Measurements from ENCODE around the gene KRT82. TPM values are rescaled to one million over a fixed set of nuclear protein-coding genes. Genes with fewer than 3 reads are reported as not detected.

Gene KRT82
- total RNA-seq, 2 experiments from 2014 or later: not detected

- no peaks in the 10 kb centered on the region for H3K36me3 ChIP-seq (ENCODE audit: insufficient read depth, low read length)
- BruUV-seq (replicated peaks): no TSS peak
- H4K20me1 ChIP-seq (ENCODE audit: insufficient read depth, low read length): no peaks in the 10 kb centered on the region
- TF ChIP-seq CTCF (conservative IDR thresholded peaks at IDR 0.05; ENCODE audit: low read length) (no peak), EZH2phosphoT487 (IDR thresholded peaks at IDR 0.05; ENCODE audit: borderline replicate concordance, low read depth, low read length) (no peak)
- H3K9me2 ChIP-seq (ENCODE audit: insufficient read depth, low read length): no peaks in the 10 kb centered on the region
- H3K9me3 ChIP-seq (ENCODE audit: low read length): no peaks in the 10 kb centered on the region
- no peaks in the 10 kb centered on the region for H3K79me2 ChIP-seq (ENCODE audit: insufficient read depth, low read depth, low read length)
- intact Hi-C loops (cut with micrococcal nuclease; ENCODE audit: unreplicated experiment): no loop called here
- CTCF ChIA-PET (ENCODE audit: unreplicated experiment): no interaction called here
- no peaks in the 10 kb centered on the region for H3K4me1 ChIP-seq (ENCODE audit: insufficient read depth, low read length, poor library complexity, severe bottlenecking)
- no peak overlapping the region for H2AFZ ChIP-seq (ENCODE audit: low read length)
- H3K27ac ChIP-seq (ENCODE audit: low read depth, low read length, poor library complexity, severe bottlenecking): no peak overlapping the region
- H3K4me2 ChIP-seq (ENCODE audit: low read length): no peak overlapping the region
- no peak overlapping the region for H3K4me3 ChIP-seq (ENCODE audit: low read depth, low read length, poor library complexity, severe bottlenecking)
- POLR2A ChIA-PET: no interaction called here
- no peak for DNase-seq (ENCODE audit: low spot score)
These were observed 26.6 kb downstream of the KRT82 start for GRCh38 chr12:52379536-52379935.

- no peaks in the 10 kb centered on the region for H3K9me2 ChIP-seq (ENCODE audit: insufficient read depth, low read length)
- intact Hi-C loops (cut with micrococcal nuclease; ENCODE audit: unreplicated experiment): no loop called here
- CTCF ChIA-PET (ENCODE audit: unreplicated experiment): no interaction called here
These were observed 28.0 kb downstream of the KRT82 start for GRCh38 chr12:52378091-52378490.

More at GRCh38 chr12:52378091-52378490, 28.0 kb downstream of the KRT82 start:
- Histone ChIP-seq H3K9me3 (ENCODE audit: low read length) (peaks cover 10% of the 10 kb centered on the region; the same call in 1 of the 2 replicates), H3K36me3 (ENCODE audit: insufficient read depth, low read length) (no peaks in the 10 kb centered on the region), H3K27ac (ENCODE audit: low read depth, low read length, poor library complexity, severe bottlenecking) (no peak overlapping the region), H4K20me1 (ENCODE audit: insufficient read depth, low read length) (no peaks in the 10 kb centered on the region), H3K4me1 (ENCODE audit: insufficient read depth, low read length, poor library complexity, severe bottlenecking) (no peaks in the 10 kb centered on the region), H3K79me2 (ENCODE audit: insufficient read depth, low read depth, low read length) (no peaks in the 10 kb centered on the region), H2AFZ (ENCODE audit: low read length) (no peak overlapping the region), H3K4me2 (ENCODE audit: low read length) (no peak overlapping the region), H3K4me3 (ENCODE audit: low read depth, low read length, poor library complexity, severe bottlenecking) (no peak overlapping the region)
- no TSS peak for BruUV-seq (replicated peaks)
- DNase-seq (ENCODE audit: low spot score): no peak
- POLR2A ChIA-PET: interaction anchor here (0.5 to 0.6 kb wide), 2 partner anchors 538 to 971 kb away, joined by 3 read pairs; no protein-coding TSS in a partner anchor
- no peak for TF ChIP-seq CTCF (conservative IDR thresholded peaks at IDR 0.05; ENCODE audit: low read length)
- no peak for TF ChIP-seq EZH2phosphoT487 (IDR thresholded peaks at IDR 0.05; ENCODE audit: borderline replicate concordance, low read depth, low read length)
